Skeletal muscle cell (primary cell): ENCODE measurements around the gene PDE8B.
A peak's percentile ranks its signal among the peaks of the same experiment; 100 is the strongest.

Experiments used
- DNase-seq: peaks from one replicate; pipeline ENCODE4 v3.0.0-alpha.2; 2010; ENCODE audit warnings: low read depth
- H3K4me3 ChIP-seq: 2 replicates; pipeline ENCODE4 v1.5.1; 2011; ENCODE audit warnings: low read depth, mild to moderate bottlenecking, control low read depth, low read length, moderate library complexity

Gene PDE8B

DNA sequence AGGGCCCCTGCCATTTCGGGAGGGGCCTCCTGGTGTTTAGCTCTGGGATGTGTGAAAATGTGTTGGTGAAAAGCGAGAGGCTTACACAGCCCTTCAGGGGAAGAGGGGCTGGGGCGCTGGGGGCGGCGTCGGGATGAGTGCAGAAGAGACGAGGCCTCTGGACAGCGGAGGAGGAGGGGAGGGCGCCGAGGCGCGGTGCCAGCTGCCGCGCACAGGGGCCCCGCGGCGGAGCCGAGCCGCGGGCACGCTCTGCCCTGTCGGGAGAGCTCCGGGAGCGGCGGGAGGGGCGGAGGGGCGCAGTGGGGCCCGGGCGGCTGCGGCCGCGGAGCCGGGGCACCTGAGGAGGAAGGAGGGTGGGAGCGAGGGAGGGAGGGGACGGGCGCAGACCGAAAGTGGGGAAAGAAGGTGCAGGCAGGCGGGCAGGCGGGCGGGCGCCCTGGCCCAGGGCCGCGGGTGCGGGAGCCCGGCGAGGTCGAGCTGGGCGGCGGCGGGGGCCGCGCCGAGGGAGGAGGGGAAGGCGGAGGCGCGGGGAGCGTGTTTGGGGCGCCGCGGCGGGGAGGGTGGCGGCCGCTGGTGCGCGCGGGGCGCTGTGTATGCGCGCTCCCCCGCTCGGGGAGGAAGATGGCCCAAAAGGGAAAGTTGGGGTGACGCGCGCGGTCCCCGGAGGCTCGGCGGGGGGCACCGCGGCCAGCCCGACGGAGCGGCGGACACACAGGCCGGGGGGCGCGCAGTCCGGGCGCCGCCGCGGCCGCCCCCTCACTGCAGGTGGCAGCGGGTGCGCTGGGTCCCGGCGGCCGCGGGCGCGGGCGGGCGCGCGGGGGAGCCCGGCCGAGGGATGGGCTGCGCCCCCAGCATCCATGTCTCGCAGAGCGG lies at the start of gene PDE8B:
Gene PDE8B, plus strand, starts transcription at position 590 of the 873 bp plus-strand sequence. Its CDS starts 246 bp downstream, at position 836.
- H3K4me3 ChIP-seq = peak within 1 kb of the TSS; percentile 35
- no peak for DNase-seq

DNA sequence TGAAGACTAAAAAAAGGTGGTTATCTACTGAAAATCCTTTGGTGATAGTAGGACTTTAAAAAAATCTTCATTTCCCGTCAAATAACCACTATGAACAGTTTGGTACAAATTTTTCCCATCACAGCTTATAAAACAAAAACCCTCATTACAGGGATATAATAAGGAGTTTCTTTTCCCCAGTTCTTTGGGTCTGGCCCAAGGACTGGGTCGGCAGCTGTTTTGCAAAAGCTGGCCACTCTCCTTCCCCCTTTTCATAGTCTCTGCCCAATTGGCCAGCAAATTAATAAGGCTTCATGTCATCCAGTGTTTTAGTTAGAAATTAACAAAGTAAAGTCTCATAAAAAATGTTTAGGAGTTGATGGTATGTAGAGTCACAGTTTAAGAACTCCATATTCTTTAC lies 47.0 kb upstream of the PDE8B start:
- no peak for DNase-seq
- no peak overlapping the region for H3K4me3 ChIP-seq

GRCh38 chr5:77167063-77167462 lies 43.4 kb upstream of the PDE8B start:
- H3K4me3 ChIP-seq = no peak overlapping the region
- no peak for DNase-seq

- peak; percentile 84 for DNase-seq
- no peak overlapping the region for H3K4me3 ChIP-seq
These were observed 42.8 kb upstream of the PDE8B start for GRCh38 chr5:77167695-77168121.

DNA sequence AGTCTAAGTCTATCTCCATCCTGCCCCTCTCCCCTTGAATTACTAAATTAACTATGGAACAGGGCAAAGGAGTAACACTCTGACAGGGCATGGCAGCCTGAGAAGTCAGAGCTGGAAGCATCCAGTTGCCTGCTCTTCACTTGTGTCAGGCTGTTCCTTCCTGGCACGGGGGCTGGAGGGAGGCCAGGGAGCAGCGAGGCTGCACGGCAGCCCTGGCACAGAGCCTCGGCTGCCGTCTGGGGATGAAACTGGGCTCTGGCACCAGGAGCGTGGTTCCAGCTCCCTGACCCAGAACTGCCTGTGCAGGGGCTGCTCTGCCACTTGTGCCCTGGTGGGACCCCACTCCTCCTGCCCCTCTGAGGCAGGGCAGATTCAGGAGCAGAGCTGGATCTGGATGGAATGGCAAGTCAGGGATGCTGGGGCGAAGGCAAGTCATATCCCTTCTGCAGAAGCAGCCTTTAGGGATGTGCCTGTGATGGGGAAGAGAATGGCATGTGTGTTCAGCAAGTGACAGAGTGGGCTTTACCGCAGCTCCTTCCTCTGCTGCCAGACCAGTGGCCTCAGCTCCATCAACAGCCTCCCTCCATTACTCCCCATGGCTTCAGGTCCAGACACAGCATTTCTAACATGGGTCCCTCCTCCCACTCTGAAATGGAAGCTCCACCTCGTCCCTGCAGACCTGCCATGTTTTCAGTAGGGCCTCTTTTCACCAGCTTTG lies 42.2 kb upstream of the PDE8B start:
- H3K4me3 ChIP-seq = no peak overlapping the region
- no peak for DNase-seq

DNA sequence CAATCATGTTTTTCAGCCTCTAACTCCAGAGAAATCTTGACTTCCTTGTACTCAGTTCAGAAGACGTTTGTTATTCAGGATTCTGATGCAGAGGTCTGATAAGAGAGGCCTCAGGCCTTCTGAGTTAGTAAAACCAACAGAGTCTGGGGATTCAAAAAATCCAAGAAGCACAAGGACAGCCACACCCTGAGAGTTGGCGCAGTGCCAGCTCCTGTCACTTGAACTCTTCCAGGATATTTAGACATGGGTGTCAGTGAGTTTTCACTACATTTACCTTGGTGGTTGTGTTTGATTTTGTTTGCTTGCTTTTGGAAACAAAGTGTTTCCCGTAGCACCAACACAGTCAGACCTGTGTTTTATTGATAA lies 41.6 kb upstream of the PDE8B start:
- DNase-seq = no peak

GRCh38 chr5:77170196-77170890 lies 40.1 kb upstream of the PDE8B start:
- no peak for DNase-seq
- no peak overlapping the region for H3K4me3 ChIP-seq

More for the DNA sequence above, 41.6 kb upstream of the PDE8B start:
- no peak overlapping the region for H3K4me3 ChIP-seq

- H3K4me3 ChIP-seq = no peak overlapping the region
- DNase-seq = no peak
These were observed 39.2 kb upstream of the PDE8B start for GRCh38 chr5:77171141-77171910.

GRCh38 chr5:77172713-77173328 lies 37.7 kb upstream of the PDE8B start:
- H3K4me3 ChIP-seq = no peak overlapping the region
- DNase-seq = no peak

- no peak overlapping the region for H3K4me3 ChIP-seq
- DNase-seq = no peak
These were observed 36.0 kb upstream of the PDE8B start for GRCh38 chr5:77174526-77174925.

GRCh38 chr5:77175231-77175630 lies 35.2 kb upstream of the PDE8B start:
- DNase-seq = no peak
- H3K4me3 ChIP-seq = no peak overlapping the region

DNA sequence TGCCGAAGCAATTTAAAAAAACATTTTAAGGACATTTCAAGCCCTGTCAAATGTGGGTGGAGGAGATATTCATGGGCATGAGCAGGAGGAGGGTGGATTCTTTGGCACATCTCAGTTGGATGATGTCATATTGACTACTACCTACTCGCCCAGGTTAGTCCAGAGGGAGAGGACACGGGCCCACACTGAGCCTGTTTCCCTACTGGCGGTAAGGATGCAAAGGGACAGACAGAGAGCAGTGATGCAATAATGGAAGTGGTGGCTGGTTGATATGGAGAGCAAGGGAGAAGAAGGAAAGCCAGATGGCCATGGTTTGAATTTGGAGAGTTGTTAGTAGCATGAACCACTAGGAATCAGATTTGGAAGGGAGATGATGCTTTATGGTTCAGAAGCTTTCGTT lies 34.1 kb upstream of the PDE8B start:
- H3K4me3 ChIP-seq = no peak overlapping the region
- DNase-seq = no peak

- H3K4me3 ChIP-seq = no peak overlapping the region
- no peak for DNase-seq
These were observed 32.9 kb upstream of the PDE8B start for GRCh38 chr5:77177576-77177975.

DNA sequence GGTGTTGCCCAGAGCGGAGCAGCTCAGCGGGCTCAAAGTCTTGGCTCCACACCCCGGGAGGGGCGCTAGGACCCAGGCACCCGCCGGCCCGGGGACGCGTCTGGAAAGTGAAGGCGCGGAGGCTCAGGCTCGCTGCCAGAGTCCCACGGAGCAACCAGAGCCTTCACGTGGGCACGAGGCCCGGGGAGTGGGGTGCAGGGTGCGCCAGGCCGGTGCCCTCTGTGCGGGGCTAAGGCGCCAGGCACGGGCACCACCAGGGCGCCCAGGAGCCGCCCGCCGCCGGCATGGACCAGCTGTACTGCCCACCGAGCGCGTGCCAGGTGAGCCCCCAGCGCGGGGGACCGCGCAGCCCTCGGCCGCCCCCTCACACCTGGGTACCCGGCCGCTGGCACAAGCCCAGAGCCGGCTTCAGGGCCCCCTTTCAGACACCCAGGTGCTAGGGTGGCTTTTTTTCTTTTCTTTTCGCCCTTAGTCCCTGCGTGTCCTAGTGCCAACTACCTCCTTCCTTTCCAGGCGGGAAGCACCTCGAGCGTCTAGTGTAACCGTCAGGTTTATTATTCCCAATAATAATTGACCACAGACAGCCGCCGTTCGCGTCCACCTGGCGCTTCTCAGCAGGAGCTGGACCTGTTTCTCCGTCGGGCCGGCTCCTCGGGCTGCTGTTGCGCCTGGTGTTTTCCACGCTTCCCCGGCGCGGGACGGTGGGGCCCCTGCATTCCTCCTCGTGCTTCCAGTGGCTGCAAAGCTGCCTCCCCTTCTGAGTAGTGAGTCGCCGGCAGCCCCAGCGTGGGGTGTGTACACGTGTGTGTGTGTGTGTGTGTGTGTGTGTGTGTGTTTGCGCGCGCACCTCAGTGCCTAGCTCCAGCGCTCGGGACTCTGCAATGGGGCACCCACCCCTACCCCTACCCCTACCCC lies 30.1 kb upstream of the PDE8B start:
- DNase-seq = no peak
- H3K4me3 ChIP-seq = peak overlapping the region; percentile 37

DNA sequence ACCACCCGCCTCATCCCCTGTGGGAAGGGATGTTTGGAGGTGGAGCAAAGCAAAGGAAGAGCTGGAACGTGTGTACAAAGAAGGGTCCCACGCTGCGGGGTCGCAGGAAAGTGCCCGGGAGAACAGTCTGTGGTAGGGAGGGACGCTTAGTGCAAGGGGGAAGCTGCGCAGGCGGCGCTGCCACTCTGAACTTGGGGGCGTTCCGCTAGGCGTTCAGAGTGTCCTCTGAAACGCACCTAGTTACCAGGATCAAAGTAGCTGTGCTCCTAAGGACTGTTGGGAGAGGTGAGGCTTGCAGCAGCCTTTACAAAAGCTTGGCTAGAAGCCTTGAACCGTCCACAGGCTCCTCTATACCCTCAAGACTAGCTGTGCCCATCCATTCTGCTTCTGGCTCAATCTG lies 29.3 kb upstream of the PDE8B start:
- DNase-seq = no peak
- H3K4me3 ChIP-seq = no peak overlapping the region

DNA sequence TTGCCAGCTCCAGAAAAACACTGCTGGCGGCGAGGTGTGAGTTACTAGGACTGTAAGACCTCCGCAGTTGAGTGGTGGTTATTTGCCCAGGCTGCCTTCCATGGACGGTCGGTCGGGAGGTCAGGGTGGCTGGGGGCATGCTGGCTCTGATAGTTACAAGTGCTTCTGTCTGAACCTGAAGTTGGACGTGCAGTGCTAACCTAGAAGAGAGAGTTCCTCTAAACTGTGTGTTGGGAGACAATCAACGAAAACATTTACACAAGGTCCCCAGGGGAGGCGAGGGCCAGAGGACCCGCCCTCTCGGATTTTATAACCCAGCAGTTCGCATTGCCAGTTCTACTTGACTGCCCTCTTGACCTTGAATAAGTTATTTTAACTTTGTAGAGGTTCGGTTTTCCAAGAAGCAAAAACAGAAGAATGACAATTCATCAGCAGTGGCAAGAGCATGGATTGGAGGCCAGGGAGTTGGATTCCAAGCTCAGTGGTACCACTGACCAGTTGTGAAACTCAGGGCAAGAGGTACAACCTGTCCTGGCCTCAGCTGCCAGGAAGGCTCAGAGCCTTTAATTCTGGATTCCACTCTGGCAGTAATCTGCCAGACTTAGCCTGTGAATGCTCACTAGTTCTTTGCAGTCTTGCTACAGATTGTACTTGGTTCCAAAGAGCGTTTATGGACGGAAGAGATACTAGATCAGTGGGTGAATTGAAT lies 28.7 kb upstream of the PDE8B start:
- no peak for DNase-seq
- no peak overlapping the region for H3K4me3 ChIP-seq

DNA sequence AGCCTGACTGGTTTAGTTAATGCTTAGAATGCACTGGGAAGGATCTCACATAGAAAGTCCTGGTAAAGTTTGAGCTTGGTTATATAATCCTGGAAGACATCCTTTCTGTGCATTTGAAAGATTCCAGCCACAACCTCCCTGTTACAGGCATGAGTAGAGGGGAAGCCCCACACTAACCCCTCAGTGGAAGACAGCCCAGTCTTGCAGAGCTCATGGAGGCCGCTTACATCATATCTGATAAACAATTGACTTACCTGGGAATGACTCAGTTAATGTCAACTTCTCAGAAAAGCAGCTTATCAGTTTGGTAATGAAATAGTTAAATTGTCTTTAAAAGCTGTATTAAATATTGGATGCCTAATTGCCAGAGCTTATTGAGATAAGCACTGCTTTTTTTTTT lies 28.1 kb upstream of the PDE8B start:
- no peak overlapping the region for H3K4me3 ChIP-seq
- DNase-seq = no peak
